MCF 10A (cell line): ENCODE data around the gene KIR3DL2. TPM values are rescaled to one million over a fixed set of nuclear protein-coding genes. Genes with fewer than 3 reads are reported as not detected.
"Not testable (repeated sequence)": the region's sequence is repeated elsewhere in the genome, so short reads cannot be mapped to it uniquely, and the experiment has no call there.

Source experiments
- BruUV-seq: library from RNA; stranded (reverse); fragments of 400-500 nt; replicated peaks from 2 replicates; lab custom pipeline; 2021; lab: Mats Ljungman, UMichigan
- CTCF ChIA-PET: fragments of 300-600 bp; sonication (Branson Sonifier 250); formaldehyde crosslinking; extraction: SDS; loops from one replicate; lab custom pipeline; 2021; ENCODE audit warnings: antibody characterized with exemption, inconsistent platforms; lab: Yijun Ruan, JAX
- POLR2A ChIA-PET: fragments of 300-600, 350-650 bp; sonication (Branson Sonifier 250); formaldehyde crosslinking; extraction: SDS; loops from one replicate; lab custom pipeline; 2020; ENCODE audit warnings: antibody characterized with exemption, inconsistent platforms; lab: Yijun Ruan, JAX
- DNase-seq: peaks from one replicate; pipeline ENCODE4 v3.0.0-alpha.2; 2018; ENCODE audit not compliant: unreplicated experiment
- H3K27ac Mint-ChIP-seq: one replicate; pipeline ENCODE4 v1.8.0; 2022; ENCODE audit warnings: mild to moderate bottlenecking, low read depth, mixed read lengths; ENCODE audit not compliant: unreplicated experiment
- H3K27me3 Mint-ChIP-seq: one replicate; pipeline ENCODE4 v1.8.0; 2022; ENCODE audit warnings: mixed read lengths; ENCODE audit not compliant: insufficient read depth, unreplicated experiment
- H3K36me3 Mint-ChIP-seq: one replicate; pipeline ENCODE4 v1.8.0; 2022; ENCODE audit warnings: mild to moderate bottlenecking, moderate library complexity, mixed read lengths; ENCODE audit not compliant: insufficient read depth, unreplicated experiment
- H3K4me1 Mint-ChIP-seq: one replicate; pipeline ENCODE4 v1.8.0; 2022; ENCODE audit warnings: mixed read lengths; ENCODE audit not compliant: insufficient read depth, unreplicated experiment
- H3K4me3 Mint-ChIP-seq: one replicate; pipeline ENCODE4 v1.8.0; 2022; ENCODE audit warnings: mild to moderate bottlenecking, moderate library complexity, mixed read lengths; ENCODE audit not compliant: unreplicated experiment
- H3K9me3 Mint-ChIP-seq: one replicate; pipeline ENCODE4 v1.8.0; 2022; ENCODE audit warnings: mixed read lengths; ENCODE audit not compliant: unreplicated experiment
- CTCF ChIP-seq: fragments of 200-600 bp; IDR thresholded peaks from one replicate; pipeline ENCODE4 v1.8.0; 2022; ENCODE audit warnings: antibody characterized with exemption, mild to moderate bottlenecking; ENCODE audit not compliant: unreplicated experiment
- intact Hi-C: fragments of 100-400 bp; cut with micrococcal nuclease; formaldehyde crosslinking; loops from 2 replicates; pipeline ENCODE4 v1.14.1; 2022
- total RNA-seq: library from RNA; stranded (reverse); gene quantifications from 2 replicates; pipeline ENCODE4 v1.2.3, GENCODE V29; 2022

Gene KIR3DL2
- total RNA-seq, 1 experiment from 2014 or later = not detected

- TF ChIP-seq CTCF = no peak
- Mint-ChIP-seq H3K27ac (no peak overlapping the region), H3K4me3 (no peak overlapping the region), H3K4me1 (no peaks in the 10 kb centered on the region), H3K27me3 (no peaks in the 10 kb centered on the region), H3K9me3 (peaks cover 53% of the 10 kb centered on the region), H3K36me3 (no peaks in the 10 kb centered on the region)
- intact Hi-C loops = no loop called here
- CTCF ChIA-PET = interaction anchor here (0.6 kb wide), 1 partner anchor 15 kb away, joined by 3 read pairs; no protein-coding TSS in a partner anchor
- BruUV-seq = no TSS peak
- no peak for DNase-seq
- POLR2A ChIA-PET = no interaction called here
Measured at GRCh38 chr19:54805665-54806515, 44.4 kb upstream of the KIR3DL2 start.

GRCh38 chr19:54806516-54806838 is 43.8 kb upstream of the KIR3DL2 start:
- no TSS peak for BruUV-seq
- peaks cover 53% of the 10 kb centered on the region for H3K9me3 Mint-ChIP-seq
- no peak overlapping the region for H3K27ac Mint-ChIP-seq
- no peaks in the 10 kb centered on the region for H3K4me1 Mint-ChIP-seq
- CTCF ChIA-PET = interaction anchor here (0.6 kb wide), 1 partner anchor 15 kb away, joined by 3 read pairs; no protein-coding TSS in a partner anchor
- H3K4me3 Mint-ChIP-seq = no peak overlapping the region
- no peaks in the 10 kb centered on the region for H3K36me3 Mint-ChIP-seq
- no peak for TF ChIP-seq CTCF
- no peaks in the 10 kb centered on the region for H3K27me3 Mint-ChIP-seq
- intact Hi-C loops = no loop called here
- POLR2A ChIA-PET = no interaction called here
- DNase-seq = no peak

GRCh38 chr19:54814571-54814970 is 35.7 kb upstream of the KIR3DL2 start:
- H3K4me1 Mint-ChIP-seq, H3K36me3 Mint-ChIP-seq, H3K27me3 Mint-ChIP-seq, intact Hi-C loops, DNase-seq, H3K4me3 Mint-ChIP-seq, BruUV-seq, H3K27ac Mint-ChIP-seq: not testable (repeated sequence)
- ChIA-PET CTCF (interaction anchor here (0.5 to 0.6 kb wide), 2 partner anchors 275 to 487 kb away, joined by 3 to 4 read pairs; no protein-coding TSS in a partner anchor), POLR2A (interaction anchor here (0.8 kb wide), 1 partner anchor 22 kb away, joined by 3 read pairs; no protein-coding TSS in a partner anchor)
- H3K9me3 Mint-ChIP-seq = peaks cover 37% of the 10 kb centered on the region

GRCh38 chr19:54816251-54816650 is 34.0 kb upstream of the KIR3DL2 start, which contains the start of gene KIR3DL1:
Gene KIR3DL1 (plus strand): TSS chr19:54816468.
- H3K36me3 Mint-ChIP-seq, DNase-seq, H3K27me3 Mint-ChIP-seq, POLR2A ChIA-PET, intact Hi-C loops, CTCF ChIA-PET, BruUV-seq, H3K27ac Mint-ChIP-seq, H3K4me1 Mint-ChIP-seq, H3K4me3 Mint-ChIP-seq: not testable (repeated sequence)
- peaks cover 47% of the 10 kb centered on the region for H3K9me3 Mint-ChIP-seq
